Measurements from ENCODE around the gene CACNG4. TPM values are rescaled to one million over a fixed set of nuclear protein-coding genes. Genes with fewer than 3 reads are reported as not detected.

Gene CACNG4
- total RNA-seq, 4 donors from 2014 or later, result 0.44 TPM; not detected in 3

- Histone ChIP-seq H3K27me3 (peaks cover 0 to 7% of the 10 kb centered on the region in 2 donors), H3K4me3 (no peak overlapping the region), H3K4me1 (no peaks in the 10 kb centered on the region), H3K9me3 (no peaks in the 10 kb centered on the region), H3K36me3 (no peaks in the 10 kb centered on the region), H3K27ac (no peak overlapping the region)
- no peak for TF ChIP-seq POLR2A (IDR thresholded peaks at IDR 0.05)
- no peak for DNase-seq (ENCODE audit: low spot score in 2 of 2)
- 32 to 50% methylated on average over 1 of the region's 1 CpG for WGBS, 2 donors
Observed at GRCh38 chr17:66929591-66929990, 34.9 kb upstream of the CACNG4 start.

- TF ChIP-seq CTCF (IDR thresholded peaks at IDR 0.05), result no peak
- 49 to 62% methylated on average over 3 of the region's 3 CpGs for WGBS, 2 donors
- H3K36me3 ChIP-seq, result no peaks in the 10 kb centered on the region
- no peaks in the 10 kb centered on the region for H3K4me1 ChIP-seq
- no peak overlapping the region for H3K4me3 ChIP-seq
- no peak overlapping the region for H3K27ac ChIP-seq
- peaks cover 0 to 7% of the 10 kb centered on the region in 2 donors for H3K27me3 ChIP-seq
- no peak for DNase-seq (ENCODE audit: low spot score in 2 of 2)
- no peaks in the 10 kb centered on the region for H3K9me3 ChIP-seq
Observed at GRCh38 chr17:66930933-66931332, 33.6 kb upstream of the CACNG4 start.

GRCh38 chr17:66932311-66932710 is 32.2 kb upstream of the CACNG4 start:
- no peaks in the 10 kb centered on the region for H3K4me1 ChIP-seq
- DNase-seq (ENCODE audit: low spot score in 2 of 2), result no peak
- no peaks in the 10 kb centered on the region for H3K36me3 ChIP-seq
- peaks cover 0 to 7% (median 0%) of the 10 kb centered on the region in 4 donors for H3K9me3 ChIP-seq
- TF ChIP-seq CTCF (IDR thresholded peaks at IDR 0.05) (no peak), EP300 (IDR thresholded peaks at IDR 0.05) (no peak), POLR2A (IDR thresholded peaks at IDR 0.05) (no peak)
- H3K27me3 ChIP-seq, result peaks cover 0 to 3% of the 10 kb centered on the region in 2 donors
- no peak overlapping the region for H3K27ac ChIP-seq
- no peak overlapping the region for H3K4me3 ChIP-seq
- 68 to 76% methylated on average over 2 of the region's 2 CpGs for WGBS, 2 donors

GRCh38 chr17:66934040-66934439 is 30.5 kb upstream of the CACNG4 start:
- Histone ChIP-seq H3K36me3 (no peaks in the 10 kb centered on the region), H3K4me1 (no peaks in the 10 kb centered on the region), H3K9me3 (peaks cover 0 to 20% (median 0%) of the 10 kb centered on the region in 4 donors), H3K4me3 (no peak overlapping the region), H3K27me3 (no peaks in the 10 kb centered on the region), H3K27ac (no peak overlapping the region)
- no peak for TF ChIP-seq EP300 (IDR thresholded peaks at IDR 0.05)
- no peak for TF ChIP-seq POLR2A (IDR thresholded peaks at IDR 0.05)
- no peak for TF ChIP-seq CTCF (IDR thresholded peaks at IDR 0.05)
- DNase-seq (ENCODE audit: low spot score in 2 of 2), result no peak
- 69 to 75% methylated on average over 2 of the region's 2 CpGs for WGBS, 2 donors

GRCh38 chr17:66935717-66936116 is 28.8 kb upstream of the CACNG4 start:
- no peak for DNase-seq (ENCODE audit: low spot score in 2 of 2)
- TF ChIP-seq EP300 (IDR thresholded peaks at IDR 0.05) (no peak), CTCF (IDR thresholded peaks at IDR 0.05) (no peak), POLR2A (IDR thresholded peaks at IDR 0.05) (no peak)
- 95 to 98% methylated on average over 2 of the region's 2 CpGs for WGBS, 2 donors
- H3K4me3 ChIP-seq, result no peak overlapping the region
- peaks cover 0 to 20% (median 0%) of the 10 kb centered on the region in 4 donors for H3K9me3 ChIP-seq
- H3K36me3 ChIP-seq, result no peaks in the 10 kb centered on the region
- H3K4me1 ChIP-seq, result no peaks in the 10 kb centered on the region
- no peak overlapping the region for H3K27ac ChIP-seq
- peaks cover 0 to 11% of the 10 kb centered on the region in 2 donors for H3K27me3 ChIP-seq

- no peak for DNase-seq (ENCODE audit: low spot score in 2 of 2)
- H3K27ac ChIP-seq, result no peak overlapping the region
- H3K9me3 ChIP-seq, result peaks cover 0 to 20% (median 0%) of the 10 kb centered on the region in 4 donors
- H3K4me3 ChIP-seq, result no peak overlapping the region
- peaks cover 0 to 15% of the 10 kb centered on the region in 2 donors for H3K27me3 ChIP-seq
- 58 to 66% methylated on average over 10 of the region's 10 CpGs for WGBS, 2 donors
- no peak for TF ChIP-seq EP300 (IDR thresholded peaks at IDR 0.05)
- no peak for TF ChIP-seq POLR2A (IDR thresholded peaks at IDR 0.05)
- TF ChIP-seq CTCF (IDR thresholded peaks at IDR 0.05), result no peak
- H3K36me3 ChIP-seq, result no peaks in the 10 kb centered on the region
- no peaks in the 10 kb centered on the region for H3K4me1 ChIP-seq
Observed at GRCh38 chr17:66938656-66939055, 25.9 kb upstream of the CACNG4 start.
